Fibroblast of lung (primary cell): ENCODE results near the gene ZNF394. TPM values are rescaled to one million over a fixed set of nuclear protein-coding genes. Genes with fewer than 3 reads are reported as not detected.

Experiments
- DNase-seq, 2 donors: peaks; one replicate each; pipeline versions ENCODE4 v3.0.0 to v3.0.0-alpha.2; 2010; ENCODE audit warnings: low read depth in 2 of 2
- H2AFZ ChIP-seq: 2 replicates; pipeline ENCODE4 v1.5.1; 2012; ENCODE audit warnings: low read length, control low read depth, inconsistent platforms
- H3K27ac ChIP-seq: 2 replicates; pipeline ENCODE4 v1.5.1; 2011; ENCODE audit warnings: low read length, control low read depth; ENCODE audit not compliant: insufficient read depth
- H3K27me3 ChIP-seq: 2 replicates; pipeline ENCODE4 v1.5.1; 2011; ENCODE audit warnings: mild to moderate bottlenecking, low read length; ENCODE audit not compliant: control insufficient read depth, insufficient read depth
- H3K36me3 ChIP-seq: 2 replicates; pipeline ENCODE4 v1.5.1; 2011; ENCODE audit warnings: low read length; ENCODE audit not compliant: control insufficient read depth, insufficient read depth
- H3K4me1 ChIP-seq: 2 replicates; pipeline ENCODE4 v1.5.1; 2011; ENCODE audit warnings: low read length; ENCODE audit not compliant: control insufficient read depth, insufficient read depth; ENCODE audit errors: extremely low read depth
- H3K4me2 ChIP-seq: 2 replicates; pipeline ENCODE4 v1.5.1; 2011; ENCODE audit warnings: low read length, control low read depth; ENCODE audit not compliant: insufficient read depth; ENCODE audit errors: extremely low read depth
- H3K4me3 ChIP-seq, 4 experiments: fragments of 200-600 bp in 1 of 4; sonication (generic) in 1 of 4; replicated peaks in 1 of 4; 2 replicates each; pipeline ENCODE4 v1.5.1; 2011 to 2016; ENCODE audit warnings: low read length in 4 of 4, low read depth in 3 of 4, mild to moderate bottlenecking in 3 of 4, control low read depth in 2 of 4, inconsistent platforms in 1 of 4, mixed read lengths in 1 of 4; ENCODE audit not compliant: insufficient read depth in 1 of 4; ENCODE audit errors: control extremely low read depth in 1 of 4
- H3K79me2 ChIP-seq: 2 replicates; pipeline ENCODE4 v1.5.1; 2012; ENCODE audit warnings: mild to moderate bottlenecking, low read length, inconsistent platforms; ENCODE audit not compliant: control insufficient read depth, insufficient read depth
- H3K9ac ChIP-seq: 2 replicates; pipeline ENCODE4 v1.5.1; 2011; ENCODE audit warnings: mild to moderate bottlenecking, low read length, control low read depth; ENCODE audit not compliant: insufficient read depth
- H3K9me3 ChIP-seq: 2 replicates; pipeline ENCODE4 v1.5.1; 2012; ENCODE audit warnings: low read depth, low read length; ENCODE audit not compliant: control insufficient read depth, insufficient read depth
- H4K20me1 ChIP-seq: 2 replicates; pipeline ENCODE4 v1.5.1; 2011; ENCODE audit warnings: low read length; ENCODE audit not compliant: control insufficient read depth, insufficient read depth; ENCODE audit errors: extremely low read depth
- CTCF ChIP-seq, 2 donors: IDR thresholded peaks in 1 of 2; conservative IDR thresholded peaks in 1 of 2; 1 replicate in 1 of 2; 2 replicates in 1 of 2; pipeline ENCODE4 v1.5.1; 2011 to 2012; ENCODE audit warnings: low read length in 2 of 2, control low read depth in 1 of 2, inconsistent platforms in 1 of 2, low read depth in 1 of 2, mild to moderate bottlenecking in 1 of 2
- EZH2 ChIP-seq: IDR thresholded peaks from 2 replicates; pipeline ENCODE4 v1.5.1; 2012; ENCODE audit warnings: low read length, control low read depth, mild to moderate bottlenecking; ENCODE audit errors: missing control alignments
- polyA plus RNA-seq, 2 donors: library from polyadenylated mRNA; depleted of rRNA in 1 of 2; stranded (reverse) in 1 of 2; unstranded in 1 of 2; fragments of >200 nt; gene quantifications; 2 replicates each; pipeline ENCODE4 v1.2.1, GENCODE V29; 2011 to 2012; ENCODE audit warnings: missing spikeins in 1 of 2
- total RNA-seq: library from RNA; depleted of rRNA; stranded (reverse); fragments of >200 nt; gene quantifications from 2 replicates; pipeline ENCODE4 v1.2.1, GENCODE V29; 2014

ZNF394 gene
- total and polyA plus RNA-seq, 2 donors (not counting 1 experiment from before 2014, with no cell fraction given) = 9.5 to 20.1 TPM

GRCh38 chr7:99469381-99470065 lies 30.6 kb downstream of the ZNF394 start:
- TF ChIP-seq EZH2 (no peak), CTCF (conservative IDR thresholded peaks at IDR 0.05 in 1 of 2, IDR thresholded peaks at IDR 0.05 in 1 of 2; ENCODE audit: low read depth in 1 of 2, low read length in 2 of 2) (no peak)
- Histone ChIP-seq H4K20me1 (no peaks in the 10 kb centered on the region), H3K4me1 (peaks cover 2% of the 10 kb centered on the region), H3K27ac (no peak overlapping the region), H3K27me3 (no peaks in the 10 kb centered on the region), H2AFZ (peak overlapping the region; percentile 71), H3K4me3 (no peak overlapping the region), H3K4me2 (no peak overlapping the region), H3K36me3 (no peaks in the 10 kb centered on the region), H3K9me3 (no peaks in the 10 kb centered on the region), H3K79me2 (peaks cover 30% of the 10 kb centered on the region), H3K9ac (no peak overlapping the region)
- DNase-seq = no peak

GRCh38 chr7:99468336-99468918 lies 31.7 kb downstream of the ZNF394 start:
- Histone ChIP-seq H4K20me1 (no peaks in the 10 kb centered on the region), H3K36me3 (no peaks in the 10 kb centered on the region), H3K4me3 (no peak overlapping the region), H3K9ac (no peak overlapping the region), H3K79me2 (peaks cover 31% of the 10 kb centered on the region), H3K27ac (no peak overlapping the region), H2AFZ (no peak overlapping the region), H3K27me3 (no peaks in the 10 kb centered on the region), H3K9me3 (no peaks in the 10 kb centered on the region), H3K4me1 (peaks cover 1% of the 10 kb centered on the region), H3K4me2 (no peak overlapping the region)
- no peak for DNase-seq
- TF ChIP-seq CTCF (conservative IDR thresholded peaks at IDR 0.05 in 1 of 2, IDR thresholded peaks at IDR 0.05 in 1 of 2; ENCODE audit: low read depth in 1 of 2, low read length in 2 of 2) = no peak
- TF ChIP-seq EZH2 = no peak

- TF ChIP-seq EZH2 = no peak
- no peak for TF ChIP-seq CTCF (conservative IDR thresholded peaks at IDR 0.05 in 1 of 2, IDR thresholded peaks at IDR 0.05 in 1 of 2; ENCODE audit: low read depth in 1 of 2, low read length in 2 of 2)
- H4K20me1 ChIP-seq = no peaks in the 10 kb centered on the region
- H2AFZ ChIP-seq = peak overlapping the region; percentile 96
- H3K4me2 ChIP-seq = peak overlapping the region; percentile 94
- no peaks in the 10 kb centered on the region for H3K9me3 ChIP-seq
- H3K9ac ChIP-seq = peak overlapping the region; percentile 95
- H3K27me3 ChIP-seq = no peaks in the 10 kb centered on the region
- H3K79me2 ChIP-seq = peaks cover 53% of the 10 kb centered on the region
- H3K4me1 ChIP-seq = no peaks in the 10 kb centered on the region
- no peaks in the 10 kb centered on the region for H3K36me3 ChIP-seq
- H3K4me3 ChIP-seq = peak overlapping the region; percentile 75 to 98 (median 88)
- H3K27ac ChIP-seq = peak overlapping the region; percentile 93
- DNase-seq = no peak
Measured at GRCh38 chr7:99465421-99465768, 34.7 kb downstream of the ZNF394 start.
